OCI-LY1 (cell line): ENCODE measurements around the gene SHF.
A peak's percentile ranks its signal among the peaks of the same experiment; 100 is the strongest.

ENCODE experiments used
- H2AFZ ChIP-seq: fragments of 200-600 bp; sonication (generic), shearing (Covaris generic); 2 replicates; pipeline ENCODE4 v1.6.0; 2014; ENCODE audit warnings: antibody characterized with exemption, mild to moderate bottlenecking, low read length
- H3F3A ChIP-seq: fragments of 200-600 bp; sonication (generic), shearing (Covaris generic); 2 replicates; pipeline ENCODE4 v1.6.0; 2014; ENCODE audit warnings: mild to moderate bottlenecking, antibody characterized with exemption, low read length, moderate library complexity; ENCODE audit not compliant: insufficient read depth
- H3K27ac ChIP-seq: fragments of 200-600 bp; sonication (generic); 2 replicates; pipeline ENCODE4 v1.5.1; 2014; ENCODE audit warnings: low read length, mixed run types, mild to moderate bottlenecking, low read depth; ENCODE audit not compliant: poor library complexity, severe bottlenecking
- H3K27me3 ChIP-seq: fragments of 200-600 bp; sonication (generic); 2 replicates; pipeline ENCODE4 v1.6.0; 2014; ENCODE audit warnings: antibody characterized with exemption, mild to moderate bottlenecking, low read length, moderate library complexity; ENCODE audit not compliant: insufficient read depth
- H3K36me3 ChIP-seq: fragments of 200-600 bp; sonication (generic); 2 replicates; pipeline ENCODE4 v1.6.1; 2014; ENCODE audit warnings: mild to moderate bottlenecking, antibody characterized with exemption, low read length, moderate library complexity, mixed read lengths; ENCODE audit not compliant: insufficient read depth
- H3K4me1 ChIP-seq: fragments of 200-600 bp; sonication (generic); 2 replicates; pipeline ENCODE4 v1.5.1; 2014; ENCODE audit warnings: mild to moderate bottlenecking, low read length, moderate library complexity; ENCODE audit not compliant: insufficient read depth, severe bottlenecking
- H3K4me2 ChIP-seq: fragments of 200-600 bp; sonication (generic), shearing (Covaris generic); 2 replicates; pipeline ENCODE4 v1.6.1; 2014; ENCODE audit warnings: low read length
- H3K4me3 ChIP-seq: fragments of 200-600 bp; sonication (generic); 2 replicates; pipeline ENCODE4 v1.5.1; 2014; ENCODE audit warnings: low read length, low read depth, mild to moderate bottlenecking, mixed read lengths; ENCODE audit not compliant: poor library complexity, severe bottlenecking
- H3K79me2 ChIP-seq: fragments of 200-600 bp; shearing (Covaris generic); 2 replicates; pipeline ENCODE4 v1.6.1; 2016; ENCODE audit warnings: mixed run types, low read length, mixed read lengths; ENCODE audit not compliant: insufficient read depth
- H3K9ac ChIP-seq: fragments of 200-600 bp; sonication (generic), shearing (Covaris generic); 2 replicates; pipeline ENCODE4 v1.6.1; 2014; ENCODE audit warnings: mild to moderate bottlenecking, low read length, mixed read lengths
- H3K9me2 ChIP-seq: fragments of 200-600 bp; sonication (generic), shearing (Covaris generic); 2 replicates; pipeline ENCODE4 v1.6.1; 2014; ENCODE audit warnings: low read depth, mild to moderate bottlenecking, low read length, mixed read lengths
- H3K9me3 ChIP-seq: fragments of 200-600 bp; shearing (Covaris generic); 2 replicates; pipeline ENCODE4 v1.6.1; 2014; ENCODE audit warnings: low read length, mixed read lengths
- H4K20me1 ChIP-seq: fragments of 200-600 bp; sonication (generic), shearing (Covaris generic); 2 replicates; pipeline ENCODE4 v1.6.0; 2016; ENCODE audit warnings: mild to moderate bottlenecking, low read length; ENCODE audit not compliant: insufficient read depth
- CTCF ChIP-seq: fragments of 200-600 bp; sonication (generic), shearing (Covaris generic); IDR thresholded peaks from 2 replicates; pipeline ENCODE4 v1.5.1; 2017; ENCODE audit warnings: mild to moderate bottlenecking, antibody characterized with exemption, low read length, moderate library complexity, mixed read lengths
- EZH2 ChIP-seq: fragments of 200-600 bp; sonication (generic), shearing (Covaris generic); IDR thresholded peaks from 2 replicates; pipeline ENCODE4 v1.8.0; 2017; ENCODE audit warnings: borderline replicate concordance, mixed run types, mild to moderate bottlenecking, antibody characterized with exemption, low read length, moderate library complexity, mixed read lengths

Gene SHF

GRCh38 chr15:45187578-45187893, 230 bp downstream of the SHF start:
- TF ChIP-seq CTCF (no peak), EZH2 (no peak)

GRCh38 chr15:45186771-45187577, 792 bp downstream of the SHF start:
- TF ChIP-seq CTCF = no peak
- TF ChIP-seq EZH2 = no peak
- H3K9me2 ChIP-seq = no peaks in the 10 kb centered on the region
- H3K4me3 ChIP-seq = peak overlapping the region; percentile 70
- no peak overlapping the region for H2AFZ ChIP-seq
- no peak overlapping the region for H3K27ac ChIP-seq
- peaks cover 11% of the 10 kb centered on the region for H3K4me1 ChIP-seq
- H3K79me2 ChIP-seq = no peaks in the 10 kb centered on the region
- H3F3A ChIP-seq = no peaks in the 10 kb centered on the region
- H3K4me2 ChIP-seq = peak overlapping the region; percentile 67
- peaks cover 8% of the 10 kb centered on the region; the same call in 1 of the 2 replicates for H3K27me3 ChIP-seq
- no peaks in the 10 kb centered on the region for H4K20me1 ChIP-seq
- no peaks in the 10 kb centered on the region for H3K36me3 ChIP-seq
- H3K9me3 ChIP-seq = no peaks in the 10 kb centered on the region
- peak overlapping the region; percentile 27; the same call in 1 of the 2 replicates for H3K9ac ChIP-seq

More at GRCh38 chr15:45187578-45187893, 230 bp downstream of the SHF start:
- no peaks in the 10 kb centered on the region for H3K36me3 ChIP-seq
- no peaks in the 10 kb centered on the region for H3F3A ChIP-seq
- H3K9me3 ChIP-seq = no peaks in the 10 kb centered on the region
- H3K4me1 ChIP-seq = peaks cover 11% of the 10 kb centered on the region
- H3K27me3 ChIP-seq = peaks cover 8% of the 10 kb centered on the region; the same call in 1 of the 2 replicates
- H3K79me2 ChIP-seq = no peaks in the 10 kb centered on the region
- H4K20me1 ChIP-seq = no peaks in the 10 kb centered on the region
- no peak overlapping the region for H3K27ac ChIP-seq
- H2AFZ ChIP-seq = no peak overlapping the region
- peak overlapping the region; percentile 67 for H3K4me2 ChIP-seq
- H3K9me2 ChIP-seq = no peaks in the 10 kb centered on the region
- H3K4me3 ChIP-seq = peak overlapping the region; percentile 70
- peak overlapping the region; percentile 27; the same call in 1 of the 2 replicates for H3K9ac ChIP-seq

- Histone ChIP-seq H3K79me2 (no peaks in the 10 kb centered on the region), H3K36me3 (no peaks in the 10 kb centered on the region), H2AFZ (no peak overlapping the region), H3K9ac (no peak overlapping the region), H3K4me3 (no peak overlapping the region), H3K4me1 (peaks cover 11% of the 10 kb centered on the region), H3K9me2 (no peaks in the 10 kb centered on the region), H4K20me1 (no peaks in the 10 kb centered on the region), H3K27me3 (peaks cover 8% of the 10 kb centered on the region; the same call in 1 of the 2 replicates), H3K4me2 (no peak overlapping the region), H3K27ac (no peak overlapping the region), H3F3A (no peaks in the 10 kb centered on the region), H3K9me3 (no peaks in the 10 kb centered on the region)
- TF ChIP-seq EZH2 (no peak), CTCF (no peak)
Observed at GRCh38 chr15:45185903-45186770, 1.6 kb downstream of the SHF start.
